Spleen (tissue), 7 donors: ENCODE data around the gene TMEM178B.

Experiments used
- POLR2AphosphoS5 ChIP-seq, 3 donors: sonication (generic); formaldehyde crosslinking; IDR thresholded peaks; one replicate each; pipeline ENCODE4 v1.5.1; 2017; ENCODE audit warnings: antibody characterized with exemption in 3 of 3
- TF ChIP-seq, protein P1 (sequence below), 11 experiments: fragments of 200-600 bp in 7 of 11; fragments of 450-650 bp in 4 of 11; sonication (generic) in 4 of 11; IDR thresholded peaks in 8 of 11; conservative IDR thresholded peaks in 3 of 11; 1 replicate in 7 of 11; 2 replicates in 4 of 11; pipeline versions ENCODE4 v1.4.0 to v1.8.0; 2016 to 2021; ENCODE audit warnings: antibody characterized with exemption in 11 of 11, inconsistent platforms in 4 of 11, mild to moderate bottlenecking in 1 of 11
- donor health status: DM: no; HTN: no; CAD: no; lungs with moderate emphysema.
- donor health status: DM: no; HTN: no; CAD: no.
- donor health status: DM: no; HTN: no; CAD: no.

DNA sequence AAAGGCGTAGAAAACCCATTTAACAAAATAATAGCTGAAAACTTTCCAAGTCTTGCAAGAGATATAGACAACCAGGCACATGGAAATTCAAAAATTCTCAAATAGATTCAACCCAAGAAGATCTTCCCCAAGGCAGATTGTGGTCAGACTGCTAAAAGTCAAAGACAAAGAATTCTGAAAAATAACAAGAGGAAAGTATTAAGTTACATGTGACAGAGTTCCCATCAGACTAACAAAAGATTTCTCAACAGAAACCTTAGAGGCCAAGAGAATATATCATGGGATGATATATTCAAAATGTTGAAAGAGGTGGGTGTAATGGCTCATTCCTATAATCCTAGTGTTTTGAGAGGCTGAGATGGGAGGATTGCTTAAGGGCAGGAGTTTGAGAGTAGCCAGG lies 59.8 kb downstream of the TMEM178B start:
- TF ChIP-seq, protein P1, sequence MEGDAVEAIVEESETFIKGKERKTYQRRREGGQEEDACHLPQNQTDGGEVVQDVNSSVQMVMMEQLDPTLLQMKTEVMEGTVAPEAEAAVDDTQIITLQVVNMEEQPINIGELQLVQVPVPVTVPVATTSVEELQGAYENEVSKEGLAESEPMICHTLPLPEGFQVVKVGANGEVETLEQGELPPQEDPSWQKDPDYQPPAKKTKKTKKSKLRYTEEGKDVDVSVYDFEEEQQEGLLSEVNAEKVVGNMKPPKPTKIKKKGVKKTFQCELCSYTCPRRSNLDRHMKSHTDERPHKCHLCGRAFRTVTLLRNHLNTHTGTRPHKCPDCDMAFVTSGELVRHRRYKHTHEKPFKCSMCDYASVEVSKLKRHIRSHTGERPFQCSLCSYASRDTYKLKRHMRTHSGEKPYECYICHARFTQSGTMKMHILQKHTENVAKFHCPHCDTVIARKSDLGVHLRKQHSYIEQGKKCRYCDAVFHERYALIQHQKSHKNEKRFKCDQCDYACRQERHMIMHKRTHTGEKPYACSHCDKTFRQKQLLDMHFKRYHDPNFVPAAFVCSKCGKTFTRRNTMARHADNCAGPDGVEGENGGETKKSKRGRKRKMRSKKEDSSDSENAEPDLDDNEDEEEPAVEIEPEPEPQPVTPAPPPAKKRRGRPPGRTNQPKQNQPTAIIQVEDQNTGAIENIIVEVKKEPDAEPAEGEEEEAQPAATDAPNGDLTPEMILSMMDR (IDR thresholded peaks at IDR 0.05 in 8 of 11, conservative IDR thresholded peaks at IDR 0.05 in 3 of 11), result no peak
- no peak for TF ChIP-seq POLR2AphosphoS5 (IDR thresholded peaks at IDR 0.05)
